Stimulated activated naive CD4-positive, alpha-beta T cell (primary cell): ENCODE data around the gene TMEM266.

Experiments
- DNase-seq, 6 experiments: peaks; one replicate each; lab custom pipeline; 2025; lab: John Stamatoyannopoulos, UW

The TMEM266 gene

DNA sequence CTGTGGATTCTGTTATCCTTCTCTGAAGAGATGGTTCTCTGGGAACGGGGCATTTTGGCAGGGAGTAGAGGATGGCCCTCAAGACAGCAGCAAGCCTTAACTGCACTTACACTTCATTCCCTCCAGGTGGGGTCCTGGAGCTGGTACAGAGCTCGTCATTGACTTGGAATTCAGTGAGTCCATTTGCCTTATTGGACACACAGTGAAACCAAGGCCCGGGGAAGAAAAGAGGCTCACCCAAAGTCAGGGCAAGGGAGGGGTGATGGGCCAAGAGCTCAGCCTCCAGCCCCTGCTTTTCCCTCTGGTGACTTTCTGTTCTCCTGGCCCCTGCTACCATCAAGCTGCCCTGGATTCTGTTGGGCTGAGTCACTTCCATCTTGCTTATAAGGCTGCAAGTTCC is 125.9 kb downstream of the TMEM266 start:
- DNase-seq = no peak

- no peak for DNase-seq
Observed at GRCh38 chr15:76187163-76187562, 127.4 kb downstream of the TMEM266 start.

- DNase-seq = no peak
Observed at GRCh38 chr15:76189106-76189505, 129.3 kb downstream of the TMEM266 start.

DNA sequence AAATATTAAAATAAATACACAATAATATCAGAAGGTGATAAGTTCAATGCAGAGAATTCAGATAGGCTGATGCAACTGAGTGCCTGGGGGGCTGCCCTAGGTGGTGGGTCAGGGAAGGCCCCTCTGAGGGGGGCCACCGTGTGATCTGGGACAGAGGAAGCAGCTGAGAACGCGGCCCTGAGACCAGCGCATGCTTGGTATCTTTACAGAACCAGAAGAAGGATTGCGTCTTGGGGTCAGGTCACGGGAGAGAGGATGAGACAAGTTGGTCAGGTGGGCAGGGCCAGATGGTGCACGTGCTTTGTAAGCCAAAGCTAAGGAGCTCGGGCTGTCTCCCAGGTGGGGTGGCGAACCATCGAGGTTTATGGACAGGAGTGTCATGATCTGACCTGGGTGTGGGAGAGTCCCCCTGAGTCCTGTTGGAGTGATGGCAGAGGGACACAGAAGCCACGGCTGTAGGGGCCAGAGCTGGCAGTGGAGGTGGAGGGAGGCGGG is 130.3 kb downstream of the TMEM266 start:
- no peak for DNase-seq

GRCh38 chr15:76190751-76191538 is 131.2 kb downstream of the TMEM266 start:
- peak in 5 of 6 experiments; percentile 15 to 49 (median 37) for DNase-seq

- DNase-seq = no peak
Observed at GRCh38 chr15:76191539-76192244, 131.9 kb downstream of the TMEM266 start.

DNA sequence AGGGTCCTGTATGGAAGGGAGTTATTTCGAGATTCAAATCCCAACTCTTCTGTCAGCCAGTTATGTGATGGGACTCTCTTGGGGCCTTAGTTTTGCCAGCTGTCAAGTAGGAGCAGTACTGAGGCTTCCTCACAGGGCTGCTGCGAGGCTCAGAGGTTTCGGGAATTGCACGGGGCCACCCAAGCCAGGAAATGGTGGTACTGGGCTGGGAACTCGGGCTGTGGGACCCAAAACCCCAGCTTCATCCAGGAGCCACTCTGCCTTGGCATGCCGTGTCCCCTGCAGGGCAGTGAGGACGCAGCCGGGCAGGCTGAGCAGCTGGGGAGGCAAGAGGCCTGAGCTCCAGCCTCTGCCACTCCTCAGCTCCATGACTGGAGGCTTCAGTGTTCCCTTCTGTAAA is 132.9 kb downstream of the TMEM266 start:
- DNase-seq = no peak

DNA sequence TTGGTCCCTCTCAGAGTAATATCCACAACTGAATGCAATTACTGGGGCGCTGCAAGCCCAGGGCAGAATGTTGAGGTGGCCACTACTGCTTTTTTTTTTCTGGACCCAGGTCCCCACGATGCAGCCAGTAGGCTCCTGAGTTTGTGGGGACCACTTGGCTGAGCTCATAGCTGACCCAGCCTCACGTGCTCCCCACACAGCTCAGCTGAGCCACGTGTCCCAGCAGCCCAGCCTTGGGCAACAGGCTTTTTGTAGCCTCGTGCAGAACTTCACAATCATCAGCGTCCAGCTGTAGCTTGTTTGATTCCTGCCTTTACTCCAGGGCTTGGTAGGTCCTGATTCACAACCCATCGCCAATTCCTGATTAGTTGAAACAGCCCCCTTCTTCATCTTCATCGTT is 134.1 kb downstream of the TMEM266 start:
- DNase-seq = no peak

- DNase-seq = no peak
Observed at GRCh38 chr15:76195506-76196268, 135.9 kb downstream of the TMEM266 start.

- DNase-seq = no peak
Observed at GRCh38 chr15:76196269-76197231, 136.8 kb downstream of the TMEM266 start.

DNA sequence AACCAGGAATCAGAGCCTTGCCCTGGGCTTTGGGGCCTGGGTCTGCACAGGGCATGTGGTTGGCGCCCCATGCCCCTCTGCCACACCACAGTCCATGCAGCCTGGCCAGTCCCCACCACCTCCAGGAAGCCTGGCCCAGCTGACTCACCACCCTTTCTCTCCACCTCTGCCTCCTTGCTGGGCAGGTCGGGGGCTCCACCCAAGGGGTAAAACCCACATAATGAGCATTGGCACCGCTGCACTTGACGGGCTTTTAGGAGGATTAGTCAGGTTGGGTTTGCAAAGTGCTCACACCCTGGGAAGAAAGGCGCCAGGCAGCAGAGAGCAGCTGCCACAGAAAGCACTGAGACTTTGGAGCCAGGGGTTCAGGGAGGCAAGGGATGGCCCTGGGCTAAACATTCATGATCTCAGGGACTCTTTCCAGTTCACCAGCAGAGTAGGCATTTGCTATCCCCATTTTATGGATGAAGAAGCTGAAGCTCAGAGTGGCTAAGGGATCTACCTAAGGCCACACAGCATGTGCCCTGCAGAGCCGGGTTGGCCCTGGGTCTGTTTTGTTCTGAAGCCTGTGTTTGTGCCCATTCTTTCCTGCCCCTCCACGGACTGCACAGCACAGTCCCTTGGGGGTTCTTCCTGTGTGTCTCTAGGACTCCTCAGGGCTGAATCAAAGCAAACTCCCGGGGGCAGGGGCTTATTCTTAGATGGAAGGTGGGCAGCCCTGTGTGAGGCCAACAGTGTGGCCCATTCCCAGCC is 138.1 kb downstream of the TMEM266 start:
- DNase-seq = no peak

GRCh38 chr15:76198456-76199105 is 138.8 kb downstream of the TMEM266 start:
- DNase-seq = no peak

- DNase-seq = no peak
Observed at GRCh38 chr15:76199106-76200082, 139.6 kb downstream of the TMEM266 start.

DNA sequence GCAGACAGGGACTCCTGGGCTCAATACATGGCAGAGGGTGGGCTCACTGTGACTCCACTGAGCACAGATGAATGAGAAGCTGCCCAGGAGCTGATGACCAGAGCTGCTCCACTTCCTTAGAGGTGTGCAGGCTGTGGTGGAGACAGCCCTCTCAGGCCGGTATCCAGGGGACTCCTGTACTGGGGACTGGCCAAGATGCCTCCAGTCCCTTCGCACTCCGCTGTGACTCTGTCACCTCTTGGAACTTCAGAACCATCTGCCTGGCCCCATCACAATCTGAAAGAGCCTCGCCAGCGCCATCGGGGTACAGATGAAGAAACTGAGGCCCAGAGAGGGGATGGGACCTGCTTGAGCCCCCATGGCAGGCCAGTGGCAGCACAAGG is 140.3 kb downstream of the TMEM266 start:
- DNase-seq = no peak

- no peak for DNase-seq
Observed at GRCh38 chr15:76200641-76201105, 140.9 kb downstream of the TMEM266 start.

DNA sequence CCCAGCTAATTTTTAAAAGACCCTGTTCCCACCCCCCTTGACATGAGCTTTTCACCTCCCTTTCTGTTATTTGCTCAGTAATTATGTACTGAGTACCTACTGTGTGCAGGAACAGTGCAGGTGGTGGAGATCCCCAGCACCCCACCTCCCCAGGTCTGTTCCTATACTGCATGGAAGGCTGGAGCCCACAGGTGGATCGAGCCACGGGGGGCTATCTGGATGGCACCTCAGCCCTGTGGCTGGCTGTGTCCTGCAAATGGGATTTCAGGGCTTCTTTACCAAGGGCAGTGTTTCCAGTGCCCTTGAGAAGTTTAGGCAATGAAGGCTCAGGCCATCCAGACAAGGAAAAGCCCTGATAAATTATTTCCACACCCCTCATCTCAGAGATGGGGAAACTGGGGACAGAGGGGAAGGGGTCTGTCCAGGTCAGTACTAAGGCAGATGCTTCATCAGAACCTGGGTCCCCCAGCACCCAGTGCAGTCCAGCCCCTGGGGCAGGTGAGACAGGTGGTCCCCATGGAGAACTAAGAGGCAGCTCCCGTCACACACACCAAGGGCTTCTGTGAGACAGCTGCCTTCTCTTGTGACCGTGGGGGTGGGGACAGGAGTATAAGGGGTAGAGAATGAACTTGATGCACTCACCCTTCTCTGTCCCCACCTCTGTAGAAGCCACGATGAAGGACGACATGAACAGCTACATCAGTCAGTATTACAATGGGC is 141.9 kb downstream of the TMEM266 start:
- no peak for DNase-seq

- no peak for DNase-seq
Observed at GRCh38 chr15:76203346-76204108, 143.7 kb downstream of the TMEM266 start.
